ENCODE measurements around the gene ARHGEF7.

Gene ARHGEF7

GRCh38 chr13:111159362-111160320, 44.5 kb downstream of the ARHGEF7 start:
- Histone ChIP-seq H3K4me1 (ENCODE audit: control insufficient read depth in 1 of 2, insufficient read depth in 2 of 2, low read length in 2 of 2) (peaks cover 12 to 32% of the 10 kb centered on the region in 2 donors), H3K36me3 (ENCODE audit: control insufficient read depth in 1 of 2, insufficient read depth in 2 of 2, low read length in 2 of 2) (peaks cover 0 to 4% of the 10 kb centered on the region in 2 donors), H3K27me3 (ENCODE audit: low read depth, low read length) (no peaks in the 10 kb centered on the region), H3K4me3 (ENCODE audit: low read depth in 1 of 2, low read length in 2 of 2) (no peak overlapping the region), H3K9me3 (ENCODE audit: control insufficient read depth in 1 of 2, low read length in 2 of 2) (no peaks in the 10 kb centered on the region), H3K27ac (ENCODE audit: low read length) (no peak overlapping the region)

- H3K4me1 ChIP-seq (ENCODE audit: control insufficient read depth in 1 of 2, insufficient read depth in 2 of 2, low read length in 2 of 2), result peaks cover 3 to 23% of the 10 kb centered on the region in 2 donors
- H3K4me3 ChIP-seq (ENCODE audit: low read depth in 1 of 2, low read length in 2 of 2), result no peak overlapping the region
- H3K9me3 ChIP-seq (ENCODE audit: control insufficient read depth in 1 of 2, low read length in 2 of 2), result no peaks in the 10 kb centered on the region
- H3K36me3 ChIP-seq (ENCODE audit: control insufficient read depth in 1 of 2, insufficient read depth in 2 of 2, low read length in 2 of 2), result peaks cover 0 to 4% of the 10 kb centered on the region in 2 donors
- H3K27me3 ChIP-seq (ENCODE audit: low read depth, low read length), result no peaks in the 10 kb centered on the region
- H3K27ac ChIP-seq (ENCODE audit: low read length), result no peak overlapping the region
Observed at GRCh38 chr13:111160648-111161047, 45.5 kb downstream of the ARHGEF7 start.

- peaks cover 3 to 18% of the 10 kb centered on the region in 2 donors for H3K4me1 ChIP-seq (ENCODE audit: control insufficient read depth in 1 of 2, insufficient read depth in 2 of 2, low read length in 2 of 2)
- no peak overlapping the region for H3K4me3 ChIP-seq (ENCODE audit: low read depth in 1 of 2, low read length in 2 of 2)
- no peaks in the 10 kb centered on the region for H3K27me3 ChIP-seq (ENCODE audit: low read depth, low read length)
- no peak overlapping the region for H3K27ac ChIP-seq (ENCODE audit: low read length)
- H3K9me3 ChIP-seq (ENCODE audit: control insufficient read depth in 1 of 2, low read length in 2 of 2), result no peaks in the 10 kb centered on the region
- H3K36me3 ChIP-seq (ENCODE audit: control insufficient read depth in 1 of 2, insufficient read depth in 2 of 2, low read length in 2 of 2), result peaks cover 0 to 4% of the 10 kb centered on the region in 2 donors
Observed at GRCh38 chr13:111161601-111162600, 46.8 kb downstream of the ARHGEF7 start.

GRCh38 chr13:111165241-111166010, 50.3 kb downstream of the ARHGEF7 start:
- Histone ChIP-seq H3K27ac (ENCODE audit: low read length) (no peak overlapping the region), H3K9me3 (ENCODE audit: control insufficient read depth in 1 of 2, low read length in 2 of 2) (no peaks in the 10 kb centered on the region), H3K4me1 (ENCODE audit: control insufficient read depth in 1 of 2, insufficient read depth in 2 of 2, low read length in 2 of 2) (no peaks in the 10 kb centered on the region), H3K36me3 (ENCODE audit: control insufficient read depth in 1 of 2, insufficient read depth in 2 of 2, low read length in 2 of 2) (peaks cover 0 to 4% of the 10 kb centered on the region in 2 donors), H3K4me3 (ENCODE audit: low read depth in 1 of 2, low read length in 2 of 2) (no peak overlapping the region), H3K27me3 (ENCODE audit: low read depth, low read length) (no peaks in the 10 kb centered on the region)

- Histone ChIP-seq H3K27me3 (ENCODE audit: low read depth, low read length) (no peaks in the 10 kb centered on the region), H3K36me3 (ENCODE audit: control insufficient read depth in 1 of 2, insufficient read depth in 2 of 2, low read length in 2 of 2) (no peaks in the 10 kb centered on the region), H3K4me3 (ENCODE audit: low read depth in 1 of 2, low read length in 2 of 2) (no peak overlapping the region), H3K4me1 (ENCODE audit: control insufficient read depth in 1 of 2, insufficient read depth in 2 of 2, low read length in 2 of 2) (no peaks in the 10 kb centered on the region), H3K9me3 (ENCODE audit: control insufficient read depth in 1 of 2, low read length in 2 of 2) (no peaks in the 10 kb centered on the region), H3K27ac (ENCODE audit: low read length) (no peak overlapping the region)
Observed at GRCh38 chr13:111166882-111167675, 52.0 kb downstream of the ARHGEF7 start.

- Histone ChIP-seq H3K9me3 (ENCODE audit: control insufficient read depth in 1 of 2, low read length in 2 of 2) (no peaks in the 10 kb centered on the region), H3K27me3 (ENCODE audit: low read depth, low read length) (no peaks in the 10 kb centered on the region), H3K4me1 (ENCODE audit: control insufficient read depth in 1 of 2, insufficient read depth in 2 of 2, low read length in 2 of 2) (no peaks in the 10 kb centered on the region), H3K27ac (ENCODE audit: low read length) (no peak overlapping the region), H3K4me3 (ENCODE audit: low read depth in 1 of 2, low read length in 2 of 2) (no peak overlapping the region), H3K36me3 (ENCODE audit: control insufficient read depth in 1 of 2, insufficient read depth in 2 of 2, low read length in 2 of 2) (no peaks in the 10 kb centered on the region)
Observed at GRCh38 chr13:111168107-111168506, 53.0 kb downstream of the ARHGEF7 start.

GRCh38 chr13:111171112-111171511, 56.0 kb downstream of the ARHGEF7 start:
- Histone ChIP-seq H3K36me3 (ENCODE audit: control insufficient read depth in 1 of 2, insufficient read depth in 2 of 2, low read length in 2 of 2) (no peaks in the 10 kb centered on the region), H3K9me3 (ENCODE audit: control insufficient read depth in 1 of 2, low read length in 2 of 2) (no peaks in the 10 kb centered on the region), H3K27ac (ENCODE audit: low read length) (no peak overlapping the region), H3K4me3 (ENCODE audit: low read depth in 1 of 2, low read length in 2 of 2) (no peak overlapping the region), H3K4me1 (ENCODE audit: control insufficient read depth in 1 of 2, insufficient read depth in 2 of 2, low read length in 2 of 2) (no peaks in the 10 kb centered on the region), H3K27me3 (ENCODE audit: low read depth, low read length) (no peaks in the 10 kb centered on the region)

GRCh38 chr13:111171629-111172028, 56.5 kb downstream of the ARHGEF7 start:
- no peak overlapping the region for H3K4me3 ChIP-seq (ENCODE audit: low read depth in 1 of 2, low read length in 2 of 2)
- no peaks in the 10 kb centered on the region for H3K4me1 ChIP-seq (ENCODE audit: control insufficient read depth in 1 of 2, insufficient read depth in 2 of 2, low read length in 2 of 2)
- H3K9me3 ChIP-seq (ENCODE audit: control insufficient read depth in 1 of 2, low read length in 2 of 2), result no peaks in the 10 kb centered on the region
- H3K36me3 ChIP-seq (ENCODE audit: control insufficient read depth in 1 of 2, insufficient read depth in 2 of 2, low read length in 2 of 2), result no peaks in the 10 kb centered on the region
- H3K27ac ChIP-seq (ENCODE audit: low read length), result no peak overlapping the region
- no peaks in the 10 kb centered on the region for H3K27me3 ChIP-seq (ENCODE audit: low read depth, low read length)

GRCh38 chr13:111174377-111175114, 59.4 kb downstream of the ARHGEF7 start:
- H3K27ac ChIP-seq (ENCODE audit: low read length), result no peak overlapping the region
- H3K27me3 ChIP-seq (ENCODE audit: low read depth, low read length), result no peaks in the 10 kb centered on the region
- no peak overlapping the region for H3K4me3 ChIP-seq (ENCODE audit: low read depth in 1 of 2, low read length in 2 of 2)
- peaks cover 0 to 7% of the 10 kb centered on the region in 2 donors for H3K36me3 ChIP-seq (ENCODE audit: control insufficient read depth in 1 of 2, insufficient read depth in 2 of 2, low read length in 2 of 2)
- H3K9me3 ChIP-seq (ENCODE audit: control insufficient read depth in 1 of 2, low read length in 2 of 2), result no peaks in the 10 kb centered on the region
- peaks cover 5 to 18% of the 10 kb centered on the region in 2 donors for H3K4me1 ChIP-seq (ENCODE audit: control insufficient read depth in 1 of 2, insufficient read depth in 2 of 2, low read length in 2 of 2)

Measured in muscle layer of duodenum (tissue), 2 donors.